ENCODE measurements around the gene PJVK.

- TF ChIP-seq CTCF (IDR thresholded peaks at IDR 0.05), result peak in 2 of 6 experiments; percentile 10 to 41
- TF ChIP-seq POLR2AphosphoS5 (IDR thresholded peaks at IDR 0.05), result no peak
- TF ChIP-seq POLR2A (IDR thresholded peaks at IDR 0.05), result no peak
Observed at GRCh38 chr2:178419123-178419522, 32.1 kb upstream of the PJVK start.
